H9 (cell line): ENCODE measurements around the gene ACTL8. TPM values are rescaled to one million over a fixed set of nuclear protein-coding genes. Genes with fewer than 3 reads are reported as not detected.

Source experiments
- DNase-seq: peaks from one replicate; pipeline ENCODE4 v3.0.0-alpha.2; 2017
- H2AFZ ChIP-seq: one replicate; pipeline ENCODE4 v1.6.1; 2013; ENCODE audit warnings: mild to moderate bottlenecking, low read length, control low read depth, moderate library complexity
- H2AK5ac ChIP-seq: 2 replicates; pipeline ENCODE4 v1.6.1; 2013; ENCODE audit warnings: low read length, control low read depth, mixed read lengths; ENCODE audit not compliant: insufficient read length
- H2BK120ac ChIP-seq: one replicate; pipeline ENCODE4 v1.6.1; 2013; ENCODE audit warnings: low read depth, mild to moderate bottlenecking, low read length, control low read depth, inconsistent platforms; ENCODE audit not compliant: poor library complexity, severe bottlenecking
- H2BK12ac ChIP-seq: 2 replicates; pipeline ENCODE4 v1.6.1; 2013; ENCODE audit warnings: low read length, control low read depth, mixed read lengths, low read depth; ENCODE audit not compliant: insufficient read length
- H2BK15ac ChIP-seq: 2 replicates; pipeline ENCODE4 v1.6.1; 2013; ENCODE audit warnings: low read depth, low read length, control low read depth
- H2BK20ac ChIP-seq: one replicate; pipeline ENCODE4 v1.6.1; 2013; ENCODE audit warnings: low read depth, mild to moderate bottlenecking, low read length, control low read depth, inconsistent platforms; ENCODE audit not compliant: poor library complexity, severe bottlenecking
- H2BK5ac ChIP-seq: 2 replicates; pipeline ENCODE4 v1.6.1; 2013; ENCODE audit warnings: low read length, control low read depth, mixed read lengths; ENCODE audit not compliant: insufficient read length
- H3K14ac ChIP-seq: 2 replicates; pipeline ENCODE4 v1.6.1; 2013; ENCODE audit warnings: low read length, control low read depth; ENCODE audit not compliant: insufficient read depth
- H3K18ac ChIP-seq: 2 replicates; pipeline ENCODE4 v1.6.1; 2013; ENCODE audit warnings: low read depth, mild to moderate bottlenecking, mixed read lengths, low read length, control low read depth; ENCODE audit not compliant: insufficient read length
- H3K23ac ChIP-seq: 2 replicates; pipeline ENCODE4 v1.6.1; 2013; ENCODE audit warnings: low read length, control low read depth, mixed read lengths, low read depth; ENCODE audit not compliant: insufficient read length
- H3K23me2 ChIP-seq: 2 replicates; pipeline ENCODE4 v1.6.1; 2013; ENCODE audit warnings: low read depth, mild to moderate bottlenecking, mixed read lengths, low read length, control low read depth; ENCODE audit not compliant: insufficient read length, poor library complexity, severe bottlenecking
- H3K27ac ChIP-seq: 2 replicates; pipeline ENCODE4 v1.5.1; 2013; ENCODE audit warnings: low read length, control low read depth, mixed read lengths, low read depth; ENCODE audit not compliant: insufficient read length
- H3K27me3 ChIP-seq: 2 replicates; pipeline ENCODE4 v1.6.1; 2013; ENCODE audit warnings: low read length, control low read depth, inconsistent platforms; ENCODE audit not compliant: insufficient read depth
- H3K4ac ChIP-seq: 2 replicates; pipeline ENCODE4 v1.6.1; 2013; ENCODE audit warnings: low read depth, mild to moderate bottlenecking, control low read depth, inconsistent platforms, low read length, moderate library complexity
- H3K4me1 ChIP-seq: 2 replicates; pipeline ENCODE4 v1.6.1; 2013; ENCODE audit warnings: low read length, control low read depth, inconsistent platforms; ENCODE audit not compliant: insufficient read depth
- H3K4me2 ChIP-seq: 2 replicates; pipeline ENCODE4 v1.6.1; 2013; ENCODE audit warnings: low read length, control low read depth, mixed read lengths; ENCODE audit not compliant: insufficient read length, insufficient read depth
- H3K56ac ChIP-seq: 2 replicates; pipeline ENCODE4 v1.6.1; 2013; ENCODE audit warnings: low read depth, mild to moderate bottlenecking, mixed read lengths, low read length, control low read depth; ENCODE audit not compliant: insufficient read length
- H3K79me1 ChIP-seq: 2 replicates; pipeline ENCODE4 v1.6.1; 2013; ENCODE audit warnings: low read depth, mild to moderate bottlenecking, moderate library complexity, low read length, control low read depth, inconsistent platforms; ENCODE audit not compliant: insufficient read depth, poor library complexity, severe bottlenecking
- H3K79me2 ChIP-seq: 2 replicates; pipeline ENCODE4 v1.6.1; 2013; ENCODE audit warnings: low read length, control low read depth, inconsistent platforms; ENCODE audit not compliant: insufficient read depth
- H3K9ac ChIP-seq: 2 replicates; pipeline ENCODE4 v1.6.1; 2013; ENCODE audit warnings: low read length, control low read depth, mixed read lengths; ENCODE audit not compliant: insufficient read length; ENCODE audit errors: extremely low read depth
- H3K9me3 ChIP-seq: one replicate; pipeline ENCODE4 v1.6.1; 2013; ENCODE audit warnings: low read depth, low read length, inconsistent platforms; ENCODE audit not compliant: control insufficient read depth
- H3T11ph ChIP-seq: one replicate; pipeline ENCODE4 v1.6.1; 2013; ENCODE audit warnings: mild to moderate bottlenecking, low read length, control low read depth, inconsistent platforms
- H4K20me1 ChIP-seq: one replicate; pipeline ENCODE4 v1.6.1; 2013; ENCODE audit not compliant: control insufficient read depth, insufficient read length, insufficient read depth
- H4K5ac ChIP-seq: 2 replicates; pipeline ENCODE4 v1.6.1; 2013; ENCODE audit warnings: low read depth, mild to moderate bottlenecking, mixed read lengths, low read length, control low read depth; ENCODE audit not compliant: insufficient read length
- H4K8ac ChIP-seq: replicated peaks from 2 replicates; pipeline ENCODE4 v1.6.1; 2013; ENCODE audit warnings: low read length, control low read depth, mixed read lengths, low read depth; ENCODE audit not compliant: insufficient read length
- H4K91ac ChIP-seq: 2 replicates; pipeline ENCODE4 v1.6.1; 2013; ENCODE audit warnings: low read depth, mild to moderate bottlenecking, moderate library complexity, mixed read lengths, low read length, control low read depth; ENCODE audit not compliant: insufficient read length
- H3K27ac Mint-ChIP-seq, 3 experiments: 2 replicates in 2 of 3; 3 replicates in 1 of 3; pipeline ENCODE4 v1.8.0; 2020 to 2021; ENCODE audit warnings: mixed read lengths in 3 of 3, mild to moderate bottlenecking in 1 of 3, moderate library complexity in 1 of 3
- H3K27me3 Mint-ChIP-seq: 2 replicates; pipeline ENCODE4 v1.8.0; 2021; ENCODE audit warnings: low read depth, mild to moderate bottlenecking, moderate library complexity, mixed read lengths
- H3K36me3 Mint-ChIP-seq, 3 experiments: 2 replicates in 2 of 3; 3 replicates in 1 of 3; pipeline ENCODE4 v1.8.0; 2020 to 2021; ENCODE audit warnings: low read depth in 3 of 3, mixed read lengths in 3 of 3; ENCODE audit not compliant: insufficient read depth in 1 of 3
- H3K4me1 Mint-ChIP-seq, 2 experiments: 2 replicates each; pipeline ENCODE4 v1.8.0; 2020; ENCODE audit warnings: mixed read lengths in 2 of 2
- H3K4me3 Mint-ChIP-seq, 2 experiments: 2 replicates in 1 of 2; 3 replicates in 1 of 2; pipeline ENCODE4 v1.8.0; 2020 to 2021; ENCODE audit warnings: mild to moderate bottlenecking in 2 of 2, mixed read lengths in 2 of 2, moderate library complexity in 1 of 2
- H3K9me3 Mint-ChIP-seq, 2 experiments: 2 replicates in 1 of 2; 3 replicates in 1 of 2; pipeline ENCODE4 v1.8.0; 2020; ENCODE audit warnings: mild to moderate bottlenecking in 2 of 2, mixed read lengths in 2 of 2, moderate library complexity in 1 of 2
- WGBS: extraction: QIAGEN DNeasy Blood & Tissue Kit; methylation state at CpG from one replicate; pipeline ENCODE4 v1.1.7; 2013; ENCODE audit warnings: missing lambda C conversion rate, low lambda C conversion rate, mixed read lengths; ENCODE audit not compliant: insufficient read length; ENCODE audit errors: extremely low coverage; 5-methylcytosine and 5-hydroxymethylcytosine counted together
- total RNA-seq: library from RNA; stranded (reverse); gene quantifications from 2 replicates; pipeline ENCODE4 v1.2.1, GENCODE V29; 2021
- TF ChIP-seq, protein P1 (sequence below): fragments of 200-600 bp; sonication (generic); conservative IDR thresholded peaks from 3 replicates; pipeline ENCODE4 v1.8.0; 2021; ENCODE audit warnings: antibody characterized with exemption, mild to moderate bottlenecking

The ACTL8 gene
- total RNA-seq, 1 experiment from 2014 or later: not detected

- Histone ChIP-seq H3K79me1 (no peaks in the 10 kb centered on the region), H3K9ac (no peak overlapping the region), H3K4me2 (no peak overlapping the region), H4K20me1 (no peaks in the 10 kb centered on the region), H3T11ph (no peak overlapping the region), H3K79me2 (no peaks in the 10 kb centered on the region), H2BK120ac (no peak overlapping the region), H3K18ac (no peak overlapping the region), H4K5ac (no peak overlapping the region), H2BK15ac (no peak overlapping the region), H3K56ac (no peak overlapping the region), H4K91ac (no peak overlapping the region), H3K27me3 (no peaks in the 10 kb centered on the region), H3K4ac (no peak overlapping the region), H2BK12ac (no peak overlapping the region), H3K4me1 (no peaks in the 10 kb centered on the region), H3K23me2 (no peaks in the 10 kb centered on the region), H2BK20ac (no peak overlapping the region), H4K8ac (no peak overlapping the region), H3K23ac (no peak overlapping the region), H2AK5ac (no peak overlapping the region), H2AFZ (no peak overlapping the region), H3K9me3 (no peaks in the 10 kb centered on the region), H3K14ac (no peak overlapping the region), H2BK5ac (no peak overlapping the region), H3K27ac (no peak overlapping the region)
- Mint-ChIP-seq H3K27ac (no peak overlapping the region), H3K9me3 (peaks cover 35% of the 10 kb centered on the region in 2 experiments), H3K4me3 (no peak overlapping the region), H3K36me3 (peaks cover 2 to 25% (median 8%) of the 10 kb centered on the region in 3 experiments), H3K4me1 (no peaks in the 10 kb centered on the region), H3K27me3 (peaks cover 12% of the 10 kb centered on the region)
- DNase-seq: no peak
- TF ChIP-seq, protein P1, sequence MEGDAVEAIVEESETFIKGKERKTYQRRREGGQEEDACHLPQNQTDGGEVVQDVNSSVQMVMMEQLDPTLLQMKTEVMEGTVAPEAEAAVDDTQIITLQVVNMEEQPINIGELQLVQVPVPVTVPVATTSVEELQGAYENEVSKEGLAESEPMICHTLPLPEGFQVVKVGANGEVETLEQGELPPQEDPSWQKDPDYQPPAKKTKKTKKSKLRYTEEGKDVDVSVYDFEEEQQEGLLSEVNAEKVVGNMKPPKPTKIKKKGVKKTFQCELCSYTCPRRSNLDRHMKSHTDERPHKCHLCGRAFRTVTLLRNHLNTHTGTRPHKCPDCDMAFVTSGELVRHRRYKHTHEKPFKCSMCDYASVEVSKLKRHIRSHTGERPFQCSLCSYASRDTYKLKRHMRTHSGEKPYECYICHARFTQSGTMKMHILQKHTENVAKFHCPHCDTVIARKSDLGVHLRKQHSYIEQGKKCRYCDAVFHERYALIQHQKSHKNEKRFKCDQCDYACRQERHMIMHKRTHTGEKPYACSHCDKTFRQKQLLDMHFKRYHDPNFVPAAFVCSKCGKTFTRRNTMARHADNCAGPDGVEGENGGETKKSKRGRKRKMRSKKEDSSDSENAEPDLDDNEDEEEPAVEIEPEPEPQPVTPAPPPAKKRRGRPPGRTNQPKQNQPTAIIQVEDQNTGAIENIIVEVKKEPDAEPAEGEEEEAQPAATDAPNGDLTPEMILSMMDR: no peak
- no CpG with 5 or more reads among the region's 4 CpGs for WGBS
Observed at GRCh38 chr1:17752356-17752755, 2.8 kb upstream of the ACTL8 start.
